ENCODE data around the gene PITPNC1. TPM values are rescaled to one million over a fixed set of nuclear protein-coding genes. Genes with fewer than 3 reads are reported as not detected.

The PITPNC1 gene
- total RNA-seq, 1 donor from 2014 or later = 14.6 TPM

- no peak for DNase-seq
- no peak for ATAC-seq (ENCODE audit: poor library complexity)
- intact Hi-C loops (cut with DNase I) = no loop called here
Measured at GRCh38 chr17:67442787-67443624, 65.9 kb downstream of the PITPNC1 start.

GRCh38 chr17:67443931-67444595 is 67.0 kb downstream of the PITPNC1 start:
- ATAC-seq (ENCODE audit: poor library complexity) (peak; percentile 81), DNase-seq (no peak)
- intact Hi-C loops (cut with DNase I) = no loop called here

- DNase-seq (no peak), ATAC-seq (ENCODE audit: poor library complexity) (no peak)
- intact Hi-C loops (cut with DNase I) = no loop called here
Measured at GRCh38 chr17:67448449-67448848, 71.4 kb downstream of the PITPNC1 start.

GRCh38 chr17:67449065-67449464 is 72.0 kb downstream of the PITPNC1 start:
- ATAC-seq (ENCODE audit: poor library complexity) (no peak), DNase-seq (no peak)
- intact Hi-C loops (cut with DNase I) = no loop called here

GRCh38 chr17:67449845-67450755 is 73.0 kb downstream of the PITPNC1 start:
- no peak for ATAC-seq (ENCODE audit: poor library complexity)

GRCh38 chr17:67452681-67453554 is 75.8 kb downstream of the PITPNC1 start:
- intact Hi-C loops (cut with DNase I) = no loop called here
- ATAC-seq (ENCODE audit: poor library complexity) (no peak), DNase-seq (no peak)

More at GRCh38 chr17:67449845-67450755, 73.0 kb downstream of the PITPNC1 start:
- intact Hi-C loops (cut with DNase I) = no loop called here
- DNase-seq = no peak

GRCh38 chr17:67456103-67456502 is 79.0 kb downstream of the PITPNC1 start:
- DNase-seq (no peak), ATAC-seq (ENCODE audit: poor library complexity) (no peak)

GRCh38 chr17:67456889-67457288 is 79.8 kb downstream of the PITPNC1 start:
- DNase-seq (no peak), ATAC-seq (ENCODE audit: poor library complexity) (no peak)
- intact Hi-C loops (cut with DNase I) = no loop called here

More at GRCh38 chr17:67456103-67456502, 79.0 kb downstream of the PITPNC1 start:
- intact Hi-C loops (cut with DNase I) = no loop called here

- ATAC-seq (ENCODE audit: poor library complexity) (no peak), DNase-seq (no peak)
- intact Hi-C loops (cut with DNase I) = no loop called here
Measured at GRCh38 chr17:67458203-67458602, 81.1 kb downstream of the PITPNC1 start.

- no peak for ATAC-seq (ENCODE audit: poor library complexity)
- DNase-seq = no peak
- intact Hi-C loops (cut with DNase I) = no loop called here
Measured at GRCh38 chr17:67459985-67460384, 82.9 kb downstream of the PITPNC1 start.

GRCh38 chr17:67461228-67461780 is 84.2 kb downstream of the PITPNC1 start:
- ATAC-seq (ENCODE audit: poor library complexity) = no peak

GRCh38 chr17:67461876-67462275 is 84.8 kb downstream of the PITPNC1 start:
- ATAC-seq (ENCODE audit: poor library complexity) (no peak), DNase-seq (no peak)
- intact Hi-C loops (cut with DNase I) = no loop called here

More at GRCh38 chr17:67461228-67461780, 84.2 kb downstream of the PITPNC1 start:
- no peak for DNase-seq
- intact Hi-C loops (cut with DNase I) = no loop called here

GRCh38 chr17:67466251-67466796 is 89.2 kb downstream of the PITPNC1 start:
- intact Hi-C loops (cut with DNase I) = no loop called here
- no peak for DNase-seq
- no peak for ATAC-seq (ENCODE audit: poor library complexity)

GRCh38 chr17:67467500-67468455 is 90.7 kb downstream of the PITPNC1 start:
- ATAC-seq (ENCODE audit: poor library complexity) = no peak
- intact Hi-C loops (cut with DNase I) = no loop called here
- DNase-seq = no peak

- peak; percentile 44 for ATAC-seq (ENCODE audit: poor library complexity)
- no peak for DNase-seq
- intact Hi-C loops (cut with DNase I) = no loop called here
Measured at GRCh38 chr17:67469208-67469980, 92.3 kb downstream of the PITPNC1 start.

GRCh38 chr17:67470163-67470562 is 93.1 kb downstream of the PITPNC1 start:
- DNase-seq (no peak), ATAC-seq (ENCODE audit: poor library complexity) (no peak)
- intact Hi-C loops (cut with DNase I) = no loop called here
